Activated gamma-delta T cell treated with Interleukin-2 at 50 U/mL for 16 hours (primary cell): Measurements from ENCODE around the gene IGFLR1.

ENCODE experiments used
- DNase-seq: peaks from one replicate; pipeline ENCODE4 v3.0.0-alpha.2; 2020

Gene IGFLR1

DNA sequence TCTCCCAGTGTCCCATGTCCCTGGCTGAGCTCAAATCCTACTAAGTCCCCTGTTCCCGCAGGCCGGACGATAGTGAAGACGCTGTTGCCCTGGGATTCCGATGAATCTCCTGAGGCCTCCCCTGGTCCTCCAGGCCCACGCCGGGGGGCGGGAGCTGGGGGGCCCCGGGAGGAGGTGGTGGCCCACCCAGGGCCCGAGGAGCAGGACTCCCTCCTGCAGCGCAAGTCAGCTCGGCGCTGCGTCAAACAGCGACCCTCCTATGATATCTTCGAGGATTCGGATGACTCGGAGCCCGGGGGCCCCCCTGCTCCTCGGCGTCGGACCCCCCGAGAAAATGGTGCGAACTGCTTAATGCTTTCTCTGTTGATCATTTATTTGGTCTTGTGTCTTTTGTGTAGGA is 18.6 kb downstream of the IGFLR1 start:
- no peak for DNase-seq

GRCh38 chr19:35722897-35723296 is 19.4 kb downstream of the IGFLR1 start:
- DNase-seq = no peak

DNA sequence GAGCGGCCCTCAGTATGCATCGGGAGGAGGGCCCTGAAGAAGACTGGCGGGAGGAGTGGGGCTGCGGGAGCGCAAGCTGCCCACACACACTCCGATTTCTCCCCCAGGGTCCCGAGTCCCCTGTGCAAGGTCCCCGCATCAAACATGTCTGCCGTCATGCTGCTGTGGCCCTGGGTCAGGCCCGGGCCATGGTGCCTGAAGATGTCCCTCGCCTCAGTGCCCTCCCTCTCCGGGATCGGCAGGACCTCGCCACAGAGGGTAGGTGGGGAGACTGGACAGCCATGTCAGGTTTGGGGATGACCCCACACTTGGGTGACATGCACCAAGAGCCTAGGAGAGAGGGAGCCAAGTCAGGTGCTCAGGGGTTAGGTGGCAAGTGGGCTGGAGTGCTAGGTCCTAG is 19.8 kb downstream of the IGFLR1 start:
- no peak for DNase-seq

DNA sequence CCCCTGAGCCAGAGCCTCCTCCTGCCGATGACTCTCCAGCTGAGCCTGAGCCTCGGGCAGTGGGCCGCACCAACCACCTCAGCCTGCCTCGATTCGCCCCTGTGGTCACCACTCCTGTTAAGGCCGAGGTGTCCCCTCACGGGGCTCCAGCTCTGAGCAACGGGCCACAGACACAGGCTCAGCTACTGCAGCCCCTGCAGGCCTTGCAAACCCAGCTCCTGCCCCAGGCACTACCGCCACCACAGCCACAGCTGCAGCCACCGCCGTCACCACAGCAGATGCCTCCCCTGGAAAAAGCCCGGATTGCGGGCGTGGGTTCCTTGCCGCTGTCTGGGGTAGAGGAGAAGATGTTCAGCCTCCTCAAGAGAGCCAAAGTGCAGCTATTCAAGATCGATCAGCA is 20.9 kb downstream of the IGFLR1 start:
- DNase-seq = no peak

DNA sequence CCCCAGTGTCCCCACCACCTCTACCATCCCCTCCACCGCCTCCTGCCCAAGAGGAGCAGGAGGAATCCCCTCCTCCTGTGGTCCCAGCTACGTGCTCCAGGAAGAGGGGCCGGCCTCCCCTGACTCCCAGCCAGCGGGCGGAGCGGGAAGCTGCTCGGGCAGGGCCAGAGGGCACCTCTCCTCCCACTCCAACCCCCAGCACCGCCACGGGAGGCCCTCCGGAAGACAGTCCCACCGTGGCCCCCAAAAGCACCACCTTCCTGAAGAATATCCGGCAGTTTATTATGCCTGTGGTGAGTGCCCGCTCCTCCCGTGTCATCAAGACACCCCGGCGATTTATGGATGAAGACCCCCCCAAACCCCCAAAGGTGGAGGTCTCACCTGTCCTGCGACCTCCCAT is 21.6 kb downstream of the IGFLR1 start:
- DNase-seq = no peak

DNA sequence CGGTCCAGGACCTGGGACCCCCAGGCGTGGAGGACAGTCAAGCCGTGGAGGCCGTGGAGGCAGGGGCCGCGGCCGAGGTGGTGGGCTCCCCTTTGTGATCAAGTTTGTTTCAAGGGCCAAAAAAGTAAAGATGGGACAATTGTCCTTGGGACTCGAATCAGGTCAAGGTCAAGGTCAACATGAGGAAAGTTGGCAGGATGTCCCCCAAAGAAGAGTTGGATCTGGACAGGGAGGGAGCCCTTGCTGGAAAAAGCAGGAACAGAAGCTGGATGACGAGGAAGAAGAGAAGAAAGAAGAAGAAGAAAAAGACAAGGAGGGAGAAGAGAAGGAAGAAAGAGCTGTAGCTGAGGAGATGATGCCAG is 22.1 kb downstream of the IGFLR1 start:
- no peak for DNase-seq

DNA sequence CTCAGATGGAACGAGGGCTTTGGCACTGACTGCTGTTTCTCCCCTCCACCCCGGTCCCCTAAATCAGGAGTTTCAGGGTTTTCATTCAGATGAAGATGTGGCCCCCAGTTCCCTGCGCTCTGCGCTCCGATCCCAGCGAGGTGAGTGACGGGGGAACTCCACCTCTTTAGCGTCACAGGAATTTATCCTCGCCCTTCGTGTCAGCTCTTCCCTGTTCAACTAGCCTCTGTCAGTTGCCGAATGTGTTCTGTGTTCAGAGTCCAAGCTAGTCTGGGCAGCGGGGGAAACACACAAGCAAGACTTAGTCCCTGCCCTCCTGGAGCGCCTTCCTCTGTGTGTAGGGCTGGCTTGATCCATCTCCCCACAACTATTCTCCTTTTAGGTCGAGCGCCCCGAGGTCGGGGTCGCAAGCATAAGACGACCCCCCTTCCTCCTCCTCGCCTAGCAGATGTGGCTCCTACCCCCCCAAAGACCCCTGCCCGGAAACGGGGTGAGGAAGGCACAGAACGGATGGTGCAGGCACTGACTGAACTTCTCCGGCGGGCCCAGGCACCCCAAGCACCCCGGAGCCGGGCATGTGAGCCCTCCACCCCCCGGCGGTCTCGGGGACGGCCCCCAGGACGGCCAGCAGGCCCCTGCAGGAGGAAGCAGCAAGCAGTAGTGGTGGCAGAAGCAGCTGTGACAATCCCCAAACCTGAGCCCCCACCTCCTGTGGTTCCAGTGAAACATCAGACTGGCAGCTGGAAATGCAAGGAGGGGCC is 22.7 kb downstream of the IGFLR1 start:
- no peak for DNase-seq

GRCh38 chr19:35718345-35719041 is 23.8 kb downstream of the IGFLR1 start:
- peak; percentile 44 for DNase-seq

DNA sequence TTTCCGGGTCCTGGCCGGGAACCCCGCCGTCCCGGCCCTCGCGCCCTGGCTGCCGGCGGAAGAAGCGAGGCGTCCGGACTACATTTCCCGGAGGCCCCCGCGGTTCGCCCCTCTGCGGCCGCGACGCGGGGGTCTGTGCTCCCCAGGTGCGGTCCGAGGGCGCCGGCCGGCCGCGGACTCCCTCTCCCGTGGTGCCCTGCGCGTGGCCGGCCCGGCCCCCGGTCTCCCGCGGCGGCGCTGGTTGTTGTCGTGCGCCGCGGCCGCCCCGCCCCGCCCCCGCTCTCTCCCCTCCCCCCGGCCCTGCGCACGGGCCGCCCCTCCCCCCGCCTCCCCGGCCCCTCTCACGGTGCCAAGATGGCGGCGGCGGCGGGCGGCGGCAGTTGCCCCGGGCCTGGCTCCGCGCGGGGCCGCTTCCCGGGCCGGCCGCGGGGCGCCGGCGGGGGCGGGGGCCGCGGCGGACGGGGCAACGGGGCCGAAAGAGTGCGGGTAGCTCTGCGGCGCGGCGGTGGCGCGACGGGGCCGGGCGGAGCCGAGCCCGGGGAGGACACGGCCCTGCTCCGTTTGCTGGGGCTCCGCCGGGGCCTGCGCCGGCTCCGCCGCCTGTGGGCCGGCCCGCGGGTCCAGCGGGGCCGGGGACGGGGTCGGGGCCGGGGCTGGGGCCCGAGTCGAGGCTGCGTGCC is 24.4 kb downstream of the IGFLR1 start, which contains the start of gene KMT2B:
KMT2B (plus strand) TSS at position 339 of the 680 bp plus-strand sequence; CDS start at position 355, 16 bp downstream.
- no peak for DNase-seq

GRCh38 chr19:35716801-35717664 is 25.2 kb downstream of the IGFLR1 start:
- peak; percentile 96 for DNase-seq

DNA sequence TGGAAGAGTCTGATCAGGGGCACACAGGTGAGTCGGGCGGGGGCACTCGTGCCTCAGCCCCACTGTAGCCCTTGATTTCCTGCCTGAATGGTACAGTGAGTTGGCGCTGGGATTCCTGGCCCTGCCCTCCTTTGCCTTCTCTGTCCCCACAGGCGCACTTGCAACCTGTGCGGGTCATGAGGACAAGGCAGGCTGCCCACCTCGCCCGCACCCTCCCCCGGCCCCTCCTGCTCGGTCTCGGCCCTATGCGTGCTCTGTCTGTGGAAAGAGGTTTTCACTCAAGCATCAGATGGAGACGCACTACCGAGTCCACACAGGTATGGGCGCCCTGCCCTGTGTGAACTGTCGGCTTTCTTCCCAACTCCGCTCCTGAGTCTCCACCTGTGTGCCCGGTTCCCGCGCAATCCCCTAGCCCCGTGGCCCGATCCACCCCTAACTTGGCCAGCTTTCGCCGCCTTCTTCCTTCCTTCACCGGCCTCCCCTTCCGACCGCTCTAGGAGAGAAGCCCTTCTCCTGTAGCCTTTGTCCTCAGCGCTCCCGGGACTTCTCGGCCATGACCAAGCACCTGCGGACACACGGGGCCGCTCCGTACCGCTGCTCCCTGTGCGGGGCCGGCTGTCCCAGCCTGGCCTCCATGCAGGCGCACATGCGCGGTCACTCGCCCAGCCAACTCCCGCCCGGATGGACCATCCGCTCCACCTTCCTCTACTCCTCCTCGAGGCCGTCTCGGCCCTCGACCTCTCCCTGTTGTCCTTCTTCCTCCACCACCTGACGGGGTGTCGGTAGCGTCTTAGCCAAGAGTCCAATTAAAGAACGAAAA is 26.1 kb downstream of the IGFLR1 start:
- no peak for DNase-seq

DNA sequence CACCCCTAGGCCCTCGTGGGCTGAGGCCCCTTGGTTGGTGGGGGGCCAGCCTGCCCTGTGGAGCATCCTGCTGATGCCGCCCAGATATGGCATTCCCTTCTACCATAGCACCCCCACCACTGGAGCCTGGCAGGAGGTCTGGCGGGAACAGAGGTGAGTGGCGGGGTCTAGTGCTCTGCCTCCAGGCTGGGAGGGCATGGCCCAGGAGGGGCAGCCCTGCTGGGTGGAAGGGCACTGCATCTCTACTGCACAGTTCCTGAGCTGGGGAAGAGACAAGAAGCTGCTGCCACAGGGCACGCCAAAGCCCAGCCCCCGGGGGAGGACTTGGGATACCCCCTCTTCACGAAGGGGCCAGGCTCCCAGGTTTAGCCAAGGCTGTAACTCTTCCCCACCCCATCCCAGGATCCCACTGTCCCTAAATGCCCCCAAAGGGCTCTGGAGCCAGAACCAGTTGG is 26.9 kb downstream of the IGFLR1 start:
- no peak for DNase-seq

DNA sequence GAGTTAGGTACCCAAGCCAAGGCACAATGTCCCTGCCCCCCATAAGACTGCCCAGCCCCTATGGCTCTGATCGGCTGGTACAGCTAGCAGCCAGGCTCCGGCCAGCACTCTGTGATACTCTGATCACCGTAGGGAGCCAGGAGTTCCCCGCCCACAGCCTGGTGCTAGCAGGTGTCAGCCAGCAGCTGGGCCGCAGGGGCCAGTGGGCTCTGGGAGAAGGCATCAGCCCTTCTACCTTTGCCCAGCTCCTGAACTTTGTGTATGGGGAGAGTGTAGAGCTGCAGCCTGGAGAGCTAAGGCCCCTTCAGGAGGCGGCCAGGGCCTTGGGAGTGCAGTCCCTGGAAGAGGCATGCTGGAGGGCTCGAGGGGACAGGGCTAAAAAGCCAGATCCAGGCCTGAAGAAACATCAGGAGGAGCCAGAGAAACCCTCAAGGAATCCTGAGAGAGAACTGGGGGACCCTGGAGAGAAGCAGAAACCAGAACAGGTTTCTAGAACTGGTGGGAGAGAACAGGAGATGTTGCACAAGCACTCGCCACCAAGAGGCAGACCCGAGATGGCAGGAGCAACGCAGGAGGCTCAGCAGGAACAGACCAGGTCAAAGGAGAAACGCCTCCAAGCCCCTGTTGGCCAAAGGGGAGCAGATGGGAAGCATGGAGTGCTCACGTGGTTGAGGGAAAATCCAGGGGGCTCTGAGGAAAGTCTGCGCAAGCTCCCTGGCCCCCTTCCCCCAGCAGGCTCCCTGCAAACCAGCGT is 27.5 kb downstream of the IGFLR1 start:
- DNase-seq = no peak

DNA sequence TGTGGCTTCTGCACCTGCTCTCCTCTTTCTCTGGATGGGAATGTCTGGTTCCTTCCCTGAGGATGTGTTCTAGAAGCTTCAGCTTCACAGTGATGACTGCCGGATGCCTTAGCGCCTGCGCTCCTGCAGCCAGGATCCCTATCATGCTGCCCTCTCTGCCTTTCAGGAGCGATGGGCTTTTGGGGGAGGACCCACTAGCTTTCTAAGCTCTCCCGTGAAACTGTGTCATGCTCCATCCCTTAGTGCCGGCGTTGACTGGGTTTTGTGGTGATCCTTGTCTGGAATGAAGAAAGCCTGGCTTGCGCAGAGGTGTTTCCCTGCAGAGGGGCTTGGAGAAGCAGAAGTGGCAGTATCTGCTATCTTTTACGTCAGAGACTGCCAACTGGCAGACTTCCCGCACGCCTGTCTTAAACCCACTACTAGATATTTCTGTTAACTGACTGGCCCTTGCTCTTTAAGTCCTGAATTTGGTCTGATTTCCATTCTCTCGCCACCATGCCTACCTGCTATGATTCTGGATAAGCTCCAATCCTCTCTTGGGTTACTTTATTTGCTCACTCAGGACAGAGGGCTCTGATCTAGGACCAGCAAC is 28.3 kb downstream of the IGFLR1 start:
- no peak for DNase-seq

DNA sequence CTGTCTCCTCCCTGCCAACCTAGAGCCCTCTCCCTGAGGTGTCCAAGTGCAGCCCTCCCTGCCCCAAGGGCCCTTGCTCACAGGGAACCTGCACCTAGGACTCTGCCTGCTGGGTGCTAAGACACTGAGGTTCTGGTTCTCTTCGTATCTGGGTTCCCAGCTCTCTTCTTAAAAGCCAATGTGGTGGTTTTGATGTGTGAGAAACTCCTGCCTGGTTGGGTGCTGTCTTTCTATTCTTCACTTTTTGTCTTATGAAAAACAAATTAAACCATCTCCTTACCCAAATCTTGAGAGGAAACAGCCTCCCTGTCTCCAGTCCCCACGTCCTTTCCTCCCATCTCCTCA is 28.8 kb downstream of the IGFLR1 start:
- DNase-seq = no peak

- no peak for DNase-seq
Measured at GRCh38 chr19:35712567-35713505, 29.4 kb downstream of the IGFLR1 start.

GRCh38 chr19:35710784-35711723 is 31.2 kb downstream of the IGFLR1 start:
- no peak for DNase-seq

GRCh38 chr19:35708391-35708790 is 33.9 kb downstream of the IGFLR1 start:
- DNase-seq = no peak

DNA sequence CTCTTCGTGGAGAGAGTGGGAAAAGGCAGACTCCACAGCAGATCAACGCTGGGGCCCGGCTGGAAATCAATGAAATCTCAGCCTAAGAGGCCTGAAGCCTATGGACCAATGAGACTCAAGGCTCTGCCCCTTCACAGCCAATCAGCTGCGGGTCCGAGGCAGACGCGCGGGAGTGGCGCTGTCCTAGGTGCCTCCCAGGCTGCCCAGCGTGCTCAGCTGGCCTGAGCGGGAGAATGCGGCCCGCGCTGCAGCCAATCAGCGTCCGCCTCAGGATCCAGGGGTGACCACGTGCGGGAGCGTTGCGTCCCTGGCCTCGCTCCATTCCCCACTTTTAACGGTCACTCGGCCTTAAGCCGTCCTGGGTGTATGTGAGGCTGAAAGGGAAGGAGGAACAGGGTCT is 38.0 kb downstream of the IGFLR1 start, which contains the start of gene ZBTB32:
ZBTB32 (plus strand) TSS at position 341 of the 400 bp plus-strand sequence. CDS start 10,069 bp downstream, outside the sequence.
- DNase-seq = no peak
